D341Med (cell line): ENCODE measurements around the gene MCHR2.

Experiments used
- DNase-seq: peaks from one replicate; pipeline ENCODE4 v3.0.0; 2012; ENCODE audit warnings: low spot score

MCHR2 gene

GRCh38 chr6:99901596-99902384 lies 92.2 kb downstream of the MCHR2 start:
- no peak for DNase-seq

GRCh38 chr6:99894815-99895214 lies 99.2 kb downstream of the MCHR2 start:
- DNase-seq, result no peak

GRCh38 chr6:99887066-99887465 lies 107.0 kb downstream of the MCHR2 start:
- no peak for DNase-seq

- DNase-seq, result no peak
These were observed 109.0 kb downstream of the MCHR2 start for GRCh38 chr6:99885051-99885450.

- no peak for DNase-seq
These were observed 111.8 kb downstream of the MCHR2 start for GRCh38 chr6:99882128-99882702.

- DNase-seq, result no peak
These were observed 114.6 kb downstream of the MCHR2 start for GRCh38 chr6:99879431-99879830.

- DNase-seq, result no peak
These were observed 119.0 kb downstream of the MCHR2 start for GRCh38 chr6:99875068-99875467.

GRCh38 chr6:99873084-99873483 lies 120.9 kb downstream of the MCHR2 start:
- no peak for DNase-seq

- no peak for DNase-seq
These were observed 122.4 kb downstream of the MCHR2 start for GRCh38 chr6:99871641-99872040.
